ENCODE results near the gene MPHOSPH10.

DNA sequence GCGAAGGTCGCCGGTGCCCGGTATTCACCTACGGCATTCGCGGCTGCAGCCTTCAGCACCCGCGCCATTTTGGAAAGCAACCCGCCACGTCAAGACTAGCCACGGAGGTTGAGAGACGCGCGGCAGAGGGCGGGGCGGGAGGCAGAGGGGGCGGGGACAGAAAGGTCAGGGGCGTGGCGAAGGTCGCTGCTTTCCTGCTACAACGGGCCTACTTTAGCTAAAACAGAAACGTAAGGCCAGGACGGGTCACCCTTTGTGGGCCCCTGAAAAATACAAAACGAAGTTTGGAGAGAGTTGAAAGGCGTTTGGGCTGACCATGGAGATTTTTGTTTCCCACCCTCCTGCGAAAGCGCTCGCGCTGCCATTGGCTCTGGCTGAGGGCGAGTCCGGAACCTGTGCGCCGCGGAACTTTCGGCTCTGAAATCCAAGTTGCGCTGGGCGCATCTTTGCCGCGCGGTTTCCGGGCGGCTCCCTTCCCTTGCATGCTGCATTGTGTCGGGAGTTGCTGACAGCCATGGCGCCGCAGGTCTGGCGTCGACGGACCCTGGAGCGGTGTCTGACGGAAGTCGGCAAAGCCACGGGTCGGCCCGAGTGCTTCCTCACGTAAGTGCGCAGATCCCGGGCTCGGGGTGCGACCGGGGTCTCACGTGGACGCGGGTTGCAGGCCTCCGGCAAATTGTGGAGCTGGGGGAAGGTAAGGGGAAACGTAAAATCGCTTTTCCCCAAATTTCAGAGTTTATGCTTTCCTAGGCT is at the start of gene MPHOSPH10, which contains the start of gene MCEE:
- TF ChIP-seq GLIS3 (CRISPR knock-in tag; IDR thresholded peaks at IDR 0.05) (no peak), TCF4 (CRISPR knock-in tag; IDR thresholded peaks at IDR 0.05; ENCODE audit: borderline replicate concordance) (no peak), ZC3H10 (CRISPR knock-in tag; IDR thresholded peaks at IDR 0.05) (no peak), ZFP30 (CRISPR knock-in tag; IDR thresholded peaks at IDR 0.05) (no peak), RARB (CRISPR knock-in tag; IDR thresholded peaks at IDR 0.05) (no peak), ESRRG (CRISPR knock-in tag; IDR thresholded peaks at IDR 0.05) (no peak), ZNF8 (CRISPR knock-in tag; IDR thresholded peaks at IDR 0.05) (no peak), ISL1 (CRISPR knock-in tag; IDR thresholded peaks at IDR 0.05) (no peak), ZNF565 (CRISPR knock-in tag; conservative IDR thresholded peaks at IDR 0.05; ENCODE audit: low read depth) (no peak), ARNTL (CRISPR knock-in tag; IDR thresholded peaks at IDR 0.05; ENCODE audit: borderline replicate concordance, low read depth) (no peak), OSR1 (CRISPR knock-in tag; IDR thresholded peaks at IDR 0.05) (no peak)
- TF ChIP-seq, protein P1, sequence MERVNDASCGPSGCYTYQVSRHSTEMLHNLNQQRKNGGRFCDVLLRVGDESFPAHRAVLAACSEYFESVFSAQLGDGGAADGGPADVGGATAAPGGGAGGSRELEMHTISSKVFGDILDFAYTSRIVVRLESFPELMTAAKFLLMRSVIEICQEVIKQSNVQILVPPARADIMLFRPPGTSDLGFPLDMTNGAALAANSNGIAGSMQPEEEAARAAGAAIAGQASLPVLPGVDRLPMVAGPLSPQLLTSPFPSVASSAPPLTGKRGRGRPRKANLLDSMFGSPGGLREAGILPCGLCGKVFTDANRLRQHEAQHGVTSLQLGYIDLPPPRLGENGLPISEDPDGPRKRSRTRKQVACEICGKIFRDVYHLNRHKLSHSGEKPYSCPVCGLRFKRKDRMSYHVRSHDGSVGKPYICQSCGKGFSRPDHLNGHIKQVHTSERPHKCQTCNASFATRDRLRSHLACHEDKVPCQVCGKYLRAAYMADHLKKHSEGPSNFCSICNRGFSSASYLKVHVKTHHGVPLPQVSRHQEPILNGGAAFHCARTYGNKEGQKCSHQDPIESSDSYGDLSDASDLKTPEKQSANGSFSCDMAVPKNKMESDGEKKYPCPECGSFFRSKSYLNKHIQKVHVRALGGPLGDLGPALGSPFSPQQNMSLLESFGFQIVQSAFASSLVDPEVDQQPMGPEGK (CRISPR knock-in tag; IDR thresholded peaks at IDR 0.05; ENCODE audit: borderline replicate concordance) = no peak
